Germinal center (tissue), 1 donor: Measurements from ENCODE around the gene CARD19.
A peak's percentile ranks its signal among the peaks of the same experiment; 100 is the strongest.
"Not testable (repeated sequence)": the region's sequence is repeated elsewhere in the genome, so short reads cannot be mapped to it uniquely, and the experiment has no call there.

Source experiments
- DNase-seq: peaks from one replicate; pipeline ENCODE4 v3.0.0; 2012; ENCODE audit warnings: mixed read lengths, low spot score

Gene CARD19

GRCh38 chr9:93134015-93134739 is 38.2 kb downstream of the CARD19 start, which contains the start of gene NINJ1:
Gene NINJ1, minus strand, starts transcription at chr9:93134251. Its CDS starts 34 bp downstream, at chr9:93134217.
- peak; percentile 86 for DNase-seq

DNA sequence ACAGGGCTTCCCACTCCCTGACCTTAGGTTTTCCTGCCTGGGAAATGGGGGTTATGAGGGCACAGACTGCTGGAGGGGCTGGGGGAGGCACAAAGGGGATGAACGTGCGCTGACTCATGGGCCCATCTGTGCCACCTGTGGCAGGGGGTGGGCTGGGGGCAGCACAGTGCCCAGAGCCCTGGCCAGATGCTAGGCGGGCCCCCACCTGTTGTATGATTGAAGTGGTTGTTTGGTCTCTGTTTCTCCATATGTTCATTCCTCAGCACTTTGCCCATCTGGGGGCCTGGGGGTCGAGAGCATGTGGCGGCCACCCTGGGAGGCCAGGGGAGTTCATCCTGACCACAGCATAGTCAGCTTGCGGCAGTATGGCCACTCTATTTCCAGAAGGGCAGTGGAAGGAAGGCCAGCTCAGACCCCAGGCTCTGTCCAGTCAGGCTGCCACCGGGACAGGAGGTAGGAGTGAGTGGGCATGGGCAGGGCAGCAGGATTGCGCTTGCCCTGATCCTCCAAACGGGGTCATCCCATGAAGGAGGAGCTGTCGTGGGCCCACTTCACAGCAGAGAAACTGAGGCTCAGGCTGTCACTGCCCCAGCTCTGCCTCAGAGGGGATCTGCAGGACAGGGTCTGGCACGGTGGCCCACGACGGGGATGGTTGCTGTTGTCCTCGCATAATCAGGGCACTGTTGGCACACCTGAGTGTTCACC is 38.9 kb downstream of the CARD19 start:
- DNase-seq: peak; percentile 2

GRCh38 chr9:93136011-93136440 is 40.0 kb downstream of the CARD19 start:
- DNase-seq: no peak

GRCh38 chr9:93137362-93137761 is 41.3 kb downstream of the CARD19 start:
- DNase-seq: no peak

- peak; percentile 81 for DNase-seq
Observed at GRCh38 chr9:93138171-93138764, 42.3 kb downstream of the CARD19 start.

DNA sequence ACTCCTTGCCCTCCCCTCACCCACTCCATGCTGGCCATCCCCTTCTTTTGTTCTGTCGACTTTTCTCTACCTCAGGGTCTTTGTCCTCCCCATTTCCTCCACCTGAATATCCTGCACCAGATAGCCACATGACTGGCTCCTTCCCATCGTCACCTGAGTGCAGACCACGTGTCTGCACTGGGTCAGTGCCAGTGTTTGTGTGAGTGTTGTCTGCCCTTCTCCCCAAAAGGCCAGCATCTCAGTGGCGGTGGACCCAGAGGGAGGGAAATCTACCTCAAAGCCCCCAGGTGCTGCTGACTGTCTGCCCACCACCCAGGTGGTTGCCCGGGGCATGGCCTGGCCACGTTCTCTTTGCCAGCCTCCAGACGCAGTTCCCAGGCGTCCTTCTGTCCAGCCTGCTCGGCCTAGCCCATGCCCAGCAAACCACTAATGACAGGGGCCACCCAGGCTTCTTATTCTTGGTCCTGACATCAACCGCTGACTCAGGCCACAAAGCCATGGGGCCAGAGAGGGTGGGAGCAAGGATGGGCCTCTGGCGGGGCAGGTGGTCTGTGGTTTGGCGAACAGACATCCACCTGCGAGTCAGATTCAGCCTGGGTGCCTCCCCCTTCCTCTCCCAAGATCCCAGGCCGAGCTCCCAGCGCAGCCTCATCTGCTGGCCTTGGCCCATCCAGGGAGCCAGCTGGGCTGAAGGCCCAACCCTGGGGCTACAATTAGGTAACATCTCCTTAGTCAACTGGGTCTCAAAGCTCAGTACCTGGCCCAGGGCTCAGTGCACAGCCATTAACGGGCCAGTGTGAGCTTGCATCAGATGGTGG is 43.6 kb downstream of the CARD19 start:
- DNase-seq: no peak

- DNase-seq: no peak
Observed at GRCh38 chr9:93141771-93142483, 45.9 kb downstream of the CARD19 start.

DNA sequence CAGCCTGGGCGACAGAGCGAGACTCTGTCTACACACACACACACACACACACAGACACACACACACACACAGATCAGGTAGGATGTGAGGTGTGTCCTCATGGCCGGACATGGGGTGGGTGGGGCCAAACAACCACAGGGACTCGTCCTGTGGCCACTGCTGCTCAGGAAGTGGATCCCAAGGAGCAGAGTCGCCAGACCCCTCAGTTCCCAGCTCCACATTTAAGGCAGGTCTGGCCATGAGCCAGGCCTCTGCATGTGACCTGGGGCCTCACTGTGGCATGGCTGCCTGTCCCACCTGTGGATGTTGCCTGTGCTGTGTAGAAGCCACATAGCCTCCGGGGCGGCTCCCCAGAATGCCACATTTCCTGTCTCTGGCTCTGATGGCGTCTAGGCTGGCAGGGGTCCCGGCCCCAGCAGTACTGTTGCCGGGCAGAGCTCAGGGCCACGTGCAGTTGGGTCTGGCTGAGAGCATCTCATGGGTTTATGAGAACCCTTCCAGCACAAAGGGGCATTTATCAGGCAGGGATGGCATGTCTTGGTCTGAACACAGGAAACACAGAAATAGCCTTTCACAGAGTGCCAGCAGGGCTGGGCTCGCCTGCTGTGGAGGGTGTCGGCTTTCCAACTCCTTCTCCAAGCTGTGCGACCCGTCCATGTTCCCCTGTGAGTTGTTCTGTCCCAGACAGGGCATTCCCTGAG is 48.0 kb downstream of the CARD19 start:
- peak; percentile 53 for DNase-seq

- DNase-seq: not testable (repeated sequence)
Observed at GRCh38 chr9:93146696-93147095, 50.7 kb downstream of the CARD19 start.

DNA sequence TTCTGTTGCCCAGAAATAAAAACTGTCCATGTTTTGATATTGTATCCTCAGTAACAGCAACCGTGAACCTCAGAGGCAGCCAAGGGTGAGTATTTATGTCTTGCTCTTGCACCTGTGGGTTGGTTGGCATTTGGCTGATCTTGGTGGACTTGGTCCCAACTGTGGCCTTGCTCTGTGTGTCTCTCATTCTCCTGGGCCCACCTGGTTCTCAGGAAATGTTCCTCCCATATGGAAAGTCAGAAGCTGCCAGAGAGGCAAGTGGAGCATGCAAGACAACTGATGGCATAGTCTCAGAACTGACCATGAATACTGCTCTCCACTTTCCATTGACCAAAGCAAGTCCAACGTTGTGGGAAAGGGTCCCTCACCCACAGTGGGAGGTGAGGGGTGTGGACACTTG is 51.6 kb downstream of the CARD19 start:
- DNase-seq: no peak

DNA sequence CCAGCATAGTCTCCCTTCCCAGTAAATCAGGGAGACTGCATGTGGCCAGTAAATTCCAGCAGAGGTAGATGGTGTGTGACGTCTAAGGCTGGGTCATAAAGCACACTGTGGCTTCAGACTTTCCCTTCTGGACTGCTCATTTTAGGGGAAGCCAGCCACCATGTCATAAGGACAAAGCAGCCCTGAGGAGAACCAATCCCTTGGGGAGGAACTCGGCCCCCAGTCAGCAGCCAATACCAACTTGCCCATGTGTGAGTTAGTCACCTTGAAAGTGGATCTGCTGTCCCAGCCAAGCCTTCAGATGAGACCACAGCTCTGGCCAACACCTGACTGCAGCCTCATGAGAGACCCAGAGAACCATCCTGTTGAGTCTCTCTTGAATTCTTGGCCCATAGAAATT is 52.7 kb downstream of the CARD19 start:
- no peak for DNase-seq

GRCh38 chr9:93149361-93149760 is 53.3 kb downstream of the CARD19 start:
- no peak for DNase-seq

- DNase-seq: no peak
Observed at GRCh38 chr9:93151097-93151784, 55.2 kb downstream of the CARD19 start.

DNA sequence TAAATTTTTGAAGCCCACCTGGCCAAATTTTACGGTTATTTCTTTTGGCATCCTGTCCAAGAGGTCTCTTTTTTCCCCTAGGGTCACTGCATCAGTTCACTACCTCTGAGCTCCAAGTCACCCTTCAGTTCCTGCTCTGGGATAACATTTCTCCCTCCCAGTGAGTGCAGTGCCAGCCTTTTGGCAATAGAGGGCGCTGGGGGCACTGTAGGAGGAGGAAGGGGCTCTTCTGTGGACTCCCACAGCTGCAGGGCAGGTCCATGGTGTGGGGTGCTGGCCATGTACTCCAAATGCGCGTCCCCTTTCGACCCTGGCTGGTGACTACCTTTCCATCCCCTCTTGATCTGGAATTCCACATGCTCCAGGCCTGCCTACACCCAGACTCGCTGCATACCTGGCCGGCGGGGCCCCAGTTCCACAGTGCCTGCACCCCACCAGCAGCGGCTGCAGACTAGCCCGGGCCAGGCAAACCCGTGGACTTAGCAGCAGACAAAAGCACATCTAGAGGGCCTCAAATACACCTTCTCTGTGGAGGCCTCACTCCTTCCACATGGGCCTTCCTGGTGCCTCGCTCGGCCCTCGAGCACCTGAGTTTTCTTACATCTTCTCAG is 58.4 kb downstream of the CARD19 start:
- peak; percentile 68 for DNase-seq

GRCh38 chr9:93155716-93156474 is 59.9 kb downstream of the CARD19 start:
- DNase-seq: no peak

GRCh38 chr9:93156475-93157008 is 60.5 kb downstream of the CARD19 start:
- DNase-seq: no peak

DNA sequence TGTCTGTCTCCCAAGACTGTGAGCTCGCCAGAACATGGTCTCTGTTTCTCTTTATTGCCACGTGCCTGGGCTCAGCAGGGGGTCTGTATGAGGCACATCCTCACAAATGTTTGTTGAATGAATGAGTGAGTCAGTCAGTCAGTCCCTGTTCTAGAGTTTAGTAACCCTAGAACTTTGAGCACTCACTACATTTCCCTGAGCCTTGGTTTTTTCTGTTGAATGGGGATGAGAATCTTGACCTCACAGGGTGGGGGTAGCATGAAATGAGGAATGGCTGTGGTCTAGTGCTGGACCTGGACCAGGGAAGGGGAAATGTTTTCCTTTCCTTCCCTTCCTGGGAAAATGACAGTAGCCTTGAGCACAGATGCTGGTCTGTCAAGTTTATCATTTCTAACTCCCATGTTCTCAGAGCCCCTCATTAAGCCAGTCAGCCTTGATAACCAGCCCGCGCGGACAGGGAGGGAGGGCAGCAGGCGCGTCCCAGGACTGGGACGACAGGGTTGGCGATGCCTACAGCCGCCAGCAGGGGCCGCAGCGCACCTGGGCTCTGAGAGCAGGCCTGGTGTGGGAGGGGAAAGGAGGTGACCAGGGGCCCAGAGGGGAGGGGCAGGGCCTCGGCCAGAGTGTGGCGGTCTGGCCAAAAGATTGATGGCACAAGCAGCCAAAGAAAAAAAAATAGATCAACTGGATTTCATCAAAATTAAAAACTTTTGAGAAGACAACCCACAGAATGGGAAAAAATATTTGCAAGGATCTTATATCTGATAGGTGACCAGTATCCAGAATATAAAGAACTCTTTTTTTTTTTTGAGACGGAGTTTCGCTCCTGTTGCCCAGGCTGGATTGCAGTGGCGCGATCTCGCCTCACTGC is 63.8 kb downstream of the CARD19 start:
- peak; percentile 84 for DNase-seq
